Measurements from ENCODE around the gene WNT7B. TPM values are rescaled to one million over a fixed set of nuclear protein-coding genes. Genes with fewer than 3 reads are reported as not detected.

WNT7B gene
- total and polyA plus RNA-seq, 10 of the 15 experiments (the other 5 are each of a cell fraction or from before 2014, with no cell fraction given) = 0.12 TPM; not detected in 9

DNA sequence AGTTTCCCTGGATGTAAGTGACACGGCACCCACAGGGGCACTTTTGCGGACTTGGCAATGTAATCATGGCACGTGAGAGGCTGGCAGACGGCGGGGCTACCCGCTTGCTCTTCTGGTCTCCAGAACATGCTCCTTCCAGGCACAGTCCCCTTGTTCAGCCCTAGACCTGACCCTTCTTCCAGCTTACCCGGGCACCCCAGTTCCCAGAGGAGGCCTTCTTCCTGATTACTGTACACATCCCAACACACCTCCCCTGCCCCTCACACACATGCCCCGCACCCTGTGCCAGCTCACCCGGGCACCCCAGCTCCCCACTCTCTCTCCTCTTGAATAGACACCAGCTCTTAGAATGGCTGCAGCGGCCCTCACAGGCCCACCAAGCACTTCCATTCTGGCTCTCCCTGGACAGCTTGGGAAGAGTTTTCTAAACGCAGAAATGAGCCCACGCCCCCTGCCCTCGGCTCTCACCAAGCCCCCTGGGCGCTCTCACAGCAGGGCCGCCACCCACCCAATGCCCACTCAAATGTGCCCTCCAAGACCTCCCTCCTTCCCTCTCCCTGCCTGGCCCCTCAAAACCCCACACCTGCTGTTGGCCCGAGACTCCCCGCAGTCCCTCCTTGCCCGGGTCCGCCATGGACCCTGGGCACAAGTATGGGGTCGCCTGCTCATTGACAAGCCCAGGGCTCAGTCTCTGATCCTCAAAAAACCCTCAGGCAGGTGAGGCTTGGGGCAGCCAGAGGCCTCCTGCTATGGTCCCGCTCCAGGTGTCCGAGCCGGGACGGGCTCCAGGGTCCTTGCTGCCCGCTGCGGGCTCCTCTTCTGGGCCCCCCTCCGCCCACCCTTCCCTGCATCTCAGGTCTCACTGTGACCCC lies 88.5 kb downstream of the WNT7B start (continued):
- no peak for TF ChIP-seq PRDM15 (CRISPR knock-in tag; IDR thresholded peaks at IDR 0.05)
- TF ChIP-seq NRF1 (conservative IDR thresholded peaks at IDR 0.05; ENCODE audit: low read depth, low read length) = no peak
- TF ChIP-seq JUND (IDR thresholded peaks at IDR 0.05; ENCODE audit: low read depth, low read length) = no peak
- TF ChIP-seq GATAD2B (conservative IDR thresholded peaks at IDR 0.05; ENCODE audit: low read depth) = no peak
- no peak for TF ChIP-seq SIN3A (IDR thresholded peaks at IDR 0.05; ENCODE audit: low read depth, low read length)
- TF ChIP-seq EZH2 (IDR thresholded peaks at IDR 0.05; ENCODE audit: borderline replicate concordance, control insufficient read depth, low read depth, low read length) = no peak
